ENCODE results near the gene STAT4. TPM values are rescaled to one million over a fixed set of nuclear protein-coding genes. Genes with fewer than 3 reads are reported as not detected.

Gene STAT4
- total RNA-seq, 1 experiment from 2014 or later, result 0.33 TPM

- Histone ChIP-seq H3K4me2 (ENCODE audit: insufficient read depth, insufficient read length, low read length) (peak overlapping the region; percentile 62), H4K20me1 (ENCODE audit: control insufficient read depth, insufficient read depth, insufficient read length) (no peaks in the 10 kb centered on the region), H2BK12ac (ENCODE audit: insufficient read length, low read depth, low read length) (peak overlapping the region; percentile 8), H3K9ac (ENCODE audit: extremely low read depth, insufficient read length, low read length) (peak overlapping the region; percentile 77), H3K27me3 (ENCODE audit: insufficient read depth, low read length) (no peaks in the 10 kb centered on the region), H3K18ac (ENCODE audit: insufficient read length, low read depth, low read length) (peak overlapping the region; percentile 83), H3K9me3 (ENCODE audit: control insufficient read depth, low read depth, low read length) (no peaks in the 10 kb centered on the region), H3K27ac (ENCODE audit: insufficient read length, low read depth, low read length) (peak overlapping the region; percentile 3), H2BK15ac (ENCODE audit: low read depth, low read length) (no peak overlapping the region), H3K79me2 (ENCODE audit: insufficient read depth, low read length) (no peaks in the 10 kb centered on the region), H2AK5ac (ENCODE audit: insufficient read length, low read length) (no peak overlapping the region), H4K91ac (ENCODE audit: insufficient read length, low read depth, low read length) (no peak overlapping the region), H3K79me1 (ENCODE audit: insufficient read depth, low read depth, low read length, poor library complexity, severe bottlenecking) (no peaks in the 10 kb centered on the region), H3K23ac (ENCODE audit: insufficient read length, low read depth, low read length) (no peak overlapping the region), H2BK120ac (ENCODE audit: low read depth, low read length, poor library complexity, severe bottlenecking) (no peak overlapping the region), H3K56ac (ENCODE audit: insufficient read length, low read depth, low read length) (no peak overlapping the region), H2BK20ac (ENCODE audit: low read depth, low read length, poor library complexity, severe bottlenecking) (no peak overlapping the region), H2BK5ac (ENCODE audit: insufficient read length, low read length) (no peak overlapping the region), H3K14ac (ENCODE audit: insufficient read depth, low read length) (peak overlapping the region; percentile 90; the same call in 1 of the 2 replicates), H4K8ac (replicated peaks; ENCODE audit: insufficient read length, low read depth, low read length) (no peak overlapping the region), H3T11ph (ENCODE audit: low read length) (no peak overlapping the region), H2AFZ (ENCODE audit: low read length) (no peak overlapping the region), H3K4ac (ENCODE audit: low read depth, low read length) (no peak overlapping the region), H4K5ac (ENCODE audit: insufficient read length, low read depth, low read length) (no peak overlapping the region), H3K23me2 (ENCODE audit: insufficient read length, low read depth, low read length, poor library complexity, severe bottlenecking) (peaks cover 7% of the 10 kb centered on the region), H3K4me1 (ENCODE audit: insufficient read depth, low read length) (no peaks in the 10 kb centered on the region)
- TF ChIP-seq CTCF (conservative IDR thresholded peaks at IDR 0.05), result no peak; the same call in 2 of the 3 replicates
- Mint-ChIP-seq H3K36me3 (ENCODE audit: insufficient read depth in 1 of 3, low read depth in 3 of 3) (no peaks in the 10 kb centered on the region), H3K27ac (no peak overlapping the region), H3K4me1 (no peaks in the 10 kb centered on the region), H3K27me3 (ENCODE audit: low read depth) (peaks cover 10% of the 10 kb centered on the region), H3K4me3 (no peak overlapping the region), H3K9me3 (peaks cover 0 to under 1% of the 10 kb centered on the region in 2 experiments; a peak in 1 of 5 replicates)
- DNase-seq, result no peak
- WGBS (ENCODE audit: extremely low coverage, insufficient read length, low lambda C conversion rate), result no CpG with 5 or more reads among the region's 14 CpGs
Observed at GRCh38 chr2:191020742-191021381, 129.9 kb downstream of the STAT4 start.
